Right cardiac atrium (tissue), 5 donors: ENCODE data around the gene CIAO1. TPM values are rescaled to one million over a fixed set of nuclear protein-coding genes. Genes with fewer than 3 reads are reported as not detected.
"Not testable (repeated sequence)": the region's sequence is repeated elsewhere in the genome, so short reads cannot be mapped to it uniquely, and the experiment has no call there.

Experiments
- ATAC-seq, 2 donors: fragments of 200-7000 bp; cut with Tn5 transposase; one replicate each; pipeline versions ENCODE4 v1.8.0 to v1.9.1; 2020; ENCODE audit warnings: moderate library complexity in 2 of 2, mild to moderate bottlenecking in 1 of 2
- DNase-seq, 3 donors: peaks; one replicate each; pipeline ENCODE4 v3.0.0-alpha.2; 2020
- H3K27ac ChIP-seq: one replicate; pipeline ENCODE4 v1.5.1; 2013; ENCODE audit warnings: mild to moderate bottlenecking, low read length, control low read depth, moderate library complexity
- H3K27me3 ChIP-seq: one replicate; pipeline ENCODE4 v1.6.1; 2013; ENCODE audit not compliant: control insufficient read depth, insufficient read depth
- H3K4me1 ChIP-seq: one replicate; pipeline ENCODE4 v1.6.1; 2013; ENCODE audit warnings: low read length; ENCODE audit not compliant: control insufficient read depth, insufficient read depth
- H3K4me3 ChIP-seq: one replicate; pipeline ENCODE4 v1.5.1; 2013; ENCODE audit warnings: low read length, control low read depth
- H3K9me3 ChIP-seq: one replicate; pipeline ENCODE4 v1.6.1; 2013; ENCODE audit warnings: low read length; ENCODE audit not compliant: control insufficient read depth
- WGBS: extraction: QIAGEN DNeasy Blood & Tissue Kit; methylation state at CpG from one replicate; pipeline ENCODE4 v1.1.7; 2013; 5-methylcytosine and 5-hydroxymethylcytosine counted together
- intact Hi-C, 4 donors: fragments of 100-400 bp; cut with DNase I; formaldehyde crosslinking; loops; one replicate each; pipeline versions ENCODE4 v1.11.0 to v1.14.0; 2022 to 2023
- polyA plus RNA-seq: library from polyadenylated mRNA; stranded (reverse); fragments of 200-250 nt; gene quantifications from one replicate; pipeline ENCODE4 v1.2.3, GENCODE V29; 2013
- total RNA-seq, 4 donors: library from RNA; stranded (reverse); fragmentation: NEBNext Ultra II Directional; extraction: Animal tissue kit (Norgen Biotek cat#: 25700); gene quantifications; one replicate each; pipeline ENCODE4 v1.2.1, GENCODE V29; 2021
- donor health status: healthy with polysubstance abuse.
- donor health status: DM: no; HTN: yes; CAD: no.
- donor health status: DM: no; HTN: no; CAD: no.
- donor health status: DM: no; HTN: yes; CAD: no; lungs with severe emphysema.
- donor health status: DM: yes; HTN: yes; CAD: no.

Gene CIAO1
- total and polyA plus RNA-seq, 5 donors = 30.3 to 60.5 (median 54.2) TPM

- intact Hi-C loops = no loop called here
- Histone ChIP-seq H3K9me3 (no peaks in the 10 kb centered on the region), H3K4me1 (no peaks in the 10 kb centered on the region), H3K27me3 (no peaks in the 10 kb centered on the region), H3K27ac (no peak overlapping the region), H3K4me3 (no peak overlapping the region)
- 91% methylated on average over 21 of the region's 21 CpGs for whole genome bisulfite sequencing
- DNase-seq = no peak
- no peak for ATAC-seq
These were observed 10.9 kb downstream of the CIAO1 start for GRCh38 chr2:96276787-96277499.

GRCh38 chr2:96287273-96287856 lies 21.3 kb downstream of the CIAO1 start:
- H3K27me3 ChIP-seq = no peaks in the 10 kb centered on the region
- no peak for DNase-seq
- 83% methylated on average over 6 of the region's 6 CpGs for WGBS
- H3K9me3 ChIP-seq = no peaks in the 10 kb centered on the region
- intact Hi-C loops = no loop called here
- H3K4me3 ChIP-seq = no peak overlapping the region
- no peaks in the 10 kb centered on the region for H3K4me1 ChIP-seq
- H3K27ac ChIP-seq = no peak overlapping the region
- ATAC-seq = no peak

GRCh38 chr2:96291751-96292150 lies 25.7 kb downstream of the CIAO1 start:
- Histone ChIP-seq H3K27ac (no peak overlapping the region), H3K9me3 (no peaks in the 10 kb centered on the region), H3K4me1 (no peaks in the 10 kb centered on the region), H3K27me3 (no peaks in the 10 kb centered on the region), H3K4me3 (no peak overlapping the region)
- WGBS = 90% methylated on average over 5 of the region's 5 CpGs
- intact Hi-C loops = no loop called here
- DNase-seq = no peak
- ATAC-seq = no peak

GRCh38 chr2:96294271-96294670 lies 28.2 kb downstream of the CIAO1 start:
- DNase-seq, intact Hi-C loops, H3K4me3 ChIP-seq, H3K9me3 ChIP-seq, H3K27me3 ChIP-seq, ATAC-seq, H3K27ac ChIP-seq, H3K4me1 ChIP-seq: not testable (repeated sequence)
- WGBS = 89% methylated on average over 8 of the region's 8 CpGs

- ATAC-seq (no peak), DNase-seq (no peak)
- Histone ChIP-seq H3K4me3 (no peak overlapping the region), H3K4me1 (no peaks in the 10 kb centered on the region), H3K9me3 (no peaks in the 10 kb centered on the region), H3K27me3 (no peaks in the 10 kb centered on the region), H3K27ac (no peak overlapping the region)
- WGBS = 84% methylated on average over 5 of the region's 5 CpGs
- intact Hi-C loops = no loop called here
These were observed 30.9 kb downstream of the CIAO1 start for GRCh38 chr2:96296925-96297324.

GRCh38 chr2:96301865-96302264 lies 35.8 kb downstream of the CIAO1 start:
- intact Hi-C loops = no loop called here
- no peak for ATAC-seq
- no peaks in the 10 kb centered on the region for H3K9me3 ChIP-seq
- H3K4me3 ChIP-seq = no peak overlapping the region
- H3K27me3 ChIP-seq = no peaks in the 10 kb centered on the region
- H3K4me1 ChIP-seq = peaks cover 10% of the 10 kb centered on the region
- DNase-seq = no peak
- no peak overlapping the region for H3K27ac ChIP-seq
- WGBS = 74% methylated on average over 1 of the region's 1 CpG

- intact Hi-C loops = no loop called here
- WGBS = 64% methylated on average over 11 of the region's 11 CpGs
- Histone ChIP-seq H3K4me3 (peak overlapping the region; percentile 81), H3K4me1 (peaks cover 10% of the 10 kb centered on the region), H3K27ac (no peak overlapping the region), H3K27me3 (no peaks in the 10 kb centered on the region), H3K9me3 (no peaks in the 10 kb centered on the region)
- DNase-seq (no peak), ATAC-seq (no peak)
These were observed 38.6 kb downstream of the CIAO1 start for GRCh38 chr2:96304606-96305005.

- peak; percentile 99 for ATAC-seq
- under 1% methylated on average over 61 of the region's 61 CpGs for WGBS
- Histone ChIP-seq H3K4me1 (peaks cover 10% of the 10 kb centered on the region), H3K27ac (peak within 1 kb of the TSS; percentile 53), H3K4me3 (peak within 1 kb of the TSS; percentile 81), H3K9me3 (no peaks in the 10 kb centered on the region), H3K27me3 (no peaks in the 10 kb centered on the region)
- peak; percentile 90 to 95 (median 94) for DNase-seq
- intact Hi-C loops = no loop called here
These were observed 39.3 kb downstream of the CIAO1 start, which contains the start of gene SNRNP200 for GRCh38 chr2:96305091-96305978. Gene SNRNP200, minus strand, starts transcription at chr2:96305546. Its CDS starts 109 bp downstream, at chr2:96305437.

- intact Hi-C loops = no loop called here
- ATAC-seq (peak in 1 of 2 donors; percentile 2), DNase-seq (no peak)
- Histone ChIP-seq H3K4me1 (peaks cover 10% of the 10 kb centered on the region), H3K27me3 (no peaks in the 10 kb centered on the region), H3K27ac (peak overlapping the region; percentile 53), H3K9me3 (no peaks in the 10 kb centered on the region), H3K4me3 (peak overlapping the region; percentile 81)
- WGBS = 23% methylated on average over 9 of the region's 9 CpGs
These were observed 39.9 kb downstream of the CIAO1 start for GRCh38 chr2:96305979-96306308.

GRCh38 chr2:96306370-96306769 lies 40.3 kb downstream of the CIAO1 start:
- ATAC-seq = no peak
- Histone ChIP-seq H3K4me3 (peak overlapping the region; percentile 81), H3K9me3 (no peaks in the 10 kb centered on the region), H3K4me1 (peaks cover 10% of the 10 kb centered on the region), H3K27ac (peak overlapping the region; percentile 53), H3K27me3 (no peaks in the 10 kb centered on the region)
- DNase-seq = no peak
- WGBS = 93% methylated on average over 3 of the region's 3 CpGs
- intact Hi-C loops = no loop called here

GRCh38 chr2:96308248-96308647 lies 42.2 kb downstream of the CIAO1 start:
- ATAC-seq (no peak), DNase-seq (no peak)
- no peak overlapping the region for H3K4me3 ChIP-seq
- peaks cover 10% of the 10 kb centered on the region for H3K4me1 ChIP-seq
- no peak overlapping the region for H3K27ac ChIP-seq
- no peaks in the 10 kb centered on the region for H3K9me3 ChIP-seq
- intact Hi-C loops = no loop called here
- WGBS = 81% methylated on average over 5 of the region's 5 CpGs
- no peaks in the 10 kb centered on the region for H3K27me3 ChIP-seq
